ENCODE data around the gene NELFA. TPM values are rescaled to one million over a fixed set of nuclear protein-coding genes. Genes with fewer than 3 reads are reported as not detected.
A peak's percentile ranks its signal among the peaks of the same experiment; 100 is the strongest.
"Not testable (repeated sequence)": the region's sequence is repeated elsewhere in the genome, so short reads cannot be mapped to it uniquely, and the experiment has no call there.

The NELFA gene
- total RNA-seq, 1 experiment from 2014 or later: 38.1 TPM

- no peak for DNase-seq (ENCODE audit: low spot score)
- in situ Hi-C loops (cut with HindIII; ENCODE audit: low sequenced_read_pairs): no loop called here
Observed at GRCh38 chr4:1998296-1998695, 10.5 kb downstream of the NELFA start.

GRCh38 chr4:1997712-1998111 lies 11.1 kb downstream of the NELFA start:
- in situ Hi-C loops (cut with HindIII; ENCODE audit: low sequenced_read_pairs): no loop called here
- DNase-seq (ENCODE audit: low spot score): no peak

- in situ Hi-C loops (cut with HindIII; ENCODE audit: low sequenced_read_pairs): no loop called here
Observed at GRCh38 chr4:1996866-1997611, 11.7 kb downstream of the NELFA start.

GRCh38 chr4:1994938-1995337 lies 13.8 kb downstream of the NELFA start:
- in situ Hi-C loops (cut with HindIII; ENCODE audit: low sequenced_read_pairs): no loop called here

More at GRCh38 chr4:1996866-1997611, 11.7 kb downstream of the NELFA start:
- no peak for DNase-seq (ENCODE audit: low spot score)

GRCh38 chr4:1993718-1994516 lies 14.9 kb downstream of the NELFA start:
- in situ Hi-C loops (cut with HindIII; ENCODE audit: low sequenced_read_pairs); DNase-seq (ENCODE audit: low spot score): not testable (repeated sequence)

More at GRCh38 chr4:1994938-1995337, 13.8 kb downstream of the NELFA start:
- no peak for DNase-seq (ENCODE audit: low spot score)

- DNase-seq (ENCODE audit: low spot score): no peak
- in situ Hi-C loops (cut with HindIII; ENCODE audit: low sequenced_read_pairs): no loop called here
Observed at GRCh38 chr4:1993169-1993516, 15.6 kb downstream of the NELFA start.

- DNase-seq (ENCODE audit: low spot score): peak; percentile 71
- in situ Hi-C loops (cut with HindIII; ENCODE audit: low sequenced_read_pairs): no loop called here
Observed at GRCh38 chr4:1992468-1993168, 16.2 kb downstream of the NELFA start.

- peak; percentile 44 for DNase-seq (ENCODE audit: low spot score)
- in situ Hi-C loops (cut with HindIII; ENCODE audit: low sequenced_read_pairs): no loop called here
Observed at GRCh38 chr4:1991596-1992434, 17.0 kb downstream of the NELFA start.

- no peak for DNase-seq (ENCODE audit: low spot score)
- in situ Hi-C loops (cut with HindIII; ENCODE audit: low sequenced_read_pairs): no loop called here
Observed at GRCh38 chr4:1991087-1991486, 17.7 kb downstream of the NELFA start.

GRCh38 chr4:1990676-1991075 lies 18.1 kb downstream of the NELFA start:
- in situ Hi-C loops (cut with HindIII; ENCODE audit: low sequenced_read_pairs): no loop called here

GRCh38 chr4:1990348-1990645 lies 18.5 kb downstream of the NELFA start:
- in situ Hi-C loops (cut with HindIII; ENCODE audit: low sequenced_read_pairs): no loop called here
- no peak for DNase-seq (ENCODE audit: low spot score)

More at GRCh38 chr4:1990676-1991075, 18.1 kb downstream of the NELFA start:
- DNase-seq (ENCODE audit: low spot score): no peak

- no peak for DNase-seq (ENCODE audit: low spot score)
Observed at GRCh38 chr4:1989533-1990347, 19.0 kb downstream of the NELFA start.

GRCh38 chr4:1988327-1988724 lies 20.4 kb downstream of the NELFA start:
- in situ Hi-C loops (cut with HindIII; ENCODE audit: low sequenced_read_pairs): no loop called here

More at GRCh38 chr4:1989533-1990347, 19.0 kb downstream of the NELFA start:
- in situ Hi-C loops (cut with HindIII; ENCODE audit: low sequenced_read_pairs): no loop called here

GRCh38 chr4:1987721-1988326 lies 20.9 kb downstream of the NELFA start:
- DNase-seq (ENCODE audit: low spot score): no peak
- in situ Hi-C loops (cut with HindIII; ENCODE audit: low sequenced_read_pairs): no loop called here

More at GRCh38 chr4:1988327-1988724, 20.4 kb downstream of the NELFA start:
- no peak for DNase-seq (ENCODE audit: low spot score)

- DNase-seq (ENCODE audit: low spot score): no peak
- in situ Hi-C loops (cut with HindIII; ENCODE audit: low sequenced_read_pairs): no loop called here
Observed at GRCh38 chr4:1987296-1987695, 21.5 kb downstream of the NELFA start.

GRCh38 chr4:1986578-1987210 lies 22.1 kb downstream of the NELFA start:
- in situ Hi-C loops (cut with HindIII; ENCODE audit: low sequenced_read_pairs): no loop called here
- DNase-seq (ENCODE audit: low spot score): no peak

GRCh38 chr4:1985780-1986577 lies 22.8 kb downstream of the NELFA start:
- DNase-seq (ENCODE audit: low spot score): no peak
- in situ Hi-C loops (cut with HindIII; ENCODE audit: low sequenced_read_pairs): no loop called here
